Cardiac septum (tissue), 1 donor: ENCODE results near the gene SH3BP4. TPM values are rescaled to one million over a fixed set of nuclear protein-coding genes. Genes with fewer than 3 reads are reported as not detected.

ENCODE experiments used
- DNase-seq: peaks from one replicate; pipeline ENCODE4 v3.0.0-alpha.2; 2020; ENCODE audit warnings: low spot score
- intact Hi-C: fragments of 100-400 bp; cut with DNase I; formaldehyde crosslinking; loops from one replicate; pipeline ENCODE4 v1.14.0; 2022
- total RNA-seq: library from RNA; stranded (reverse); fragmentation: NEBNext Ultra II Directional; extraction: Animal tissue kit (Norgen Biotek cat#: 25700); gene quantifications from one replicate; pipeline ENCODE4 v1.2.1, GENCODE V29; 2021
- donor health status: DM: no; HTN: no; CAD: no.

The SH3BP4 gene
- total RNA-seq, 1 donor from 2014 or later, result 9.1 TPM

- intact Hi-C loops, result no loop called here
- DNase-seq, result no peak
Observed at GRCh38 chr2:234993541-234993981, 41.7 kb downstream of the SH3BP4 start.

DNA sequence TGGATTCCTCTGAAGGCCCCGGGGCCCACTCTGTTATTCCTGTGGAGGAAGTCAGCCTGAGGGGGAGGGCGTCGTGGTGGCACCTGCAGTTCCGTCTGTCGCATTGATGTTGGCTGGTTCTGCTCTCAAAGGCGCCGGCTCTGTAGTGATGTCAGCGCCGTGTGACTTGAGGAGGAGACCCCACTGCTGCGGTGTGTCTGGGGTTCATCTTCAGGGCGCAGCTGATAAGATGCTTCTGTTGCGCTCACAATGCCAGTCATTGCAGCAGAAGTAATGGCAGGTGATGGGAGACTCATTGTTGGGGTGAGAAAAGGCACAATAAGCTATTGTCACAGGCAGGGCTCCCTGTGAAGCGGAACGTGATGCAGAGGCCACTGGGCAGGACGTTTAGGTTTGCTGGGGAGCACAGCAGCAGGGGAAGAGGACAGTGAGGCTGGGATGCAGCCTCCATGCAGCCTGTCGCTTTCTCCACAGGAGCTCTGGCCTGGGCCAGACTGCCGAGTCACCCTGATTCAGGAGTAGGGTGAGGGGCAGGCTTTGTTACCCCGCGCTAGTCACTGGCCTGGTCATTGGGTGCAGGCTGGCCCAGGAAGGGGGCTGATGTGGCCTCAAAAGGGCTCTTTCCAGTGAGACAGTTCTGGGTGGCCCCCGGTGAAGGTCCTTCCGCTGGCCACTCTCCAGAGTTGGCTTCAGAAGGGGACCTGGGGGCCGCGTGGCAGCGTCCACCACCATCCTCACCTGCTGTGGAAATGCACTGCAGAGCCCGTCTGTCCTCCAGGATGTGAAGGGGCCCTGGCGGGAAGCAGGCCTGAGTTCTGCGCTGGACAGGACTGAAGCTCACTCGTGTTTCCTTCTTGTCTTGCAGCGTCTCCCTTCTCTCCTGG, 42.9 kb downstream of the SH3BP4 start:
- DNase-seq, result no peak
- intact Hi-C loops, result no loop called here

DNA sequence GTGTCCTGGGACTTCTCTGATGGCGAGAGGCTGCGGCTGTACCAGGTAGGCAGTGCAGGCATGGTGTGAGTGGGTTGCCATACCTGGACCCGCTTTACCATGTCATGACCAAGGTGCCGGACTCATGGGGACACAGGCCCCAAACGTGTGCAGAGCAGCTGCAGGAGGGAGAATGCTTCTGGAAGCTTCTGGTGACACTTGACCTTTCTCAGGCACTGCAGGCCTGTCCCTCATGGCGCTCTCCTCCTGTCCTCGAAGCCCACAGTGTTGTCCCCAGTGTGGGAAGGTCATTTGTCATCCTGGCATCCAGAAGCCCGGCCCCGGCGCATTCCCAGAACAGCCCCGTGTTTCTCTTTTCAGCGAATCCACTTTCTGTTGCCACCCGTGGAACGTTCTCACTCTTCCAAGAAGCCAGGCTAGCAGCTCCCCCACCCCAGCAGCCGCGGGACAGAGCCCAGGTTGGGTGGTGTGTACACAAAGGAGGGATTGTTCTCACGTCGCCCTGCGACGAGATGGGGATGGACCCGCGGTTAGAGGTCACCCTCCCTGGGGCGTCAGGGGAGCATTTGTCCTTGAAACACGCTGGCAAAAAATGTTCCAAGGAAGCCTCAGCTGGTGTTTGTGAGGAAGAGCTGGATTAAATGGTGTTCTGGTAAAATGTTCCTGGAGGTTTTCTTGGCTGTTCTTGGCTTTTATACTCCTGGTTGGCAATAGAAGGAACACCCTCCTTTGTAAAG, 43.7 kb downstream of the SH3BP4 start:
- intact Hi-C loops, result no loop called here
- DNase-seq, result no peak

DNA sequence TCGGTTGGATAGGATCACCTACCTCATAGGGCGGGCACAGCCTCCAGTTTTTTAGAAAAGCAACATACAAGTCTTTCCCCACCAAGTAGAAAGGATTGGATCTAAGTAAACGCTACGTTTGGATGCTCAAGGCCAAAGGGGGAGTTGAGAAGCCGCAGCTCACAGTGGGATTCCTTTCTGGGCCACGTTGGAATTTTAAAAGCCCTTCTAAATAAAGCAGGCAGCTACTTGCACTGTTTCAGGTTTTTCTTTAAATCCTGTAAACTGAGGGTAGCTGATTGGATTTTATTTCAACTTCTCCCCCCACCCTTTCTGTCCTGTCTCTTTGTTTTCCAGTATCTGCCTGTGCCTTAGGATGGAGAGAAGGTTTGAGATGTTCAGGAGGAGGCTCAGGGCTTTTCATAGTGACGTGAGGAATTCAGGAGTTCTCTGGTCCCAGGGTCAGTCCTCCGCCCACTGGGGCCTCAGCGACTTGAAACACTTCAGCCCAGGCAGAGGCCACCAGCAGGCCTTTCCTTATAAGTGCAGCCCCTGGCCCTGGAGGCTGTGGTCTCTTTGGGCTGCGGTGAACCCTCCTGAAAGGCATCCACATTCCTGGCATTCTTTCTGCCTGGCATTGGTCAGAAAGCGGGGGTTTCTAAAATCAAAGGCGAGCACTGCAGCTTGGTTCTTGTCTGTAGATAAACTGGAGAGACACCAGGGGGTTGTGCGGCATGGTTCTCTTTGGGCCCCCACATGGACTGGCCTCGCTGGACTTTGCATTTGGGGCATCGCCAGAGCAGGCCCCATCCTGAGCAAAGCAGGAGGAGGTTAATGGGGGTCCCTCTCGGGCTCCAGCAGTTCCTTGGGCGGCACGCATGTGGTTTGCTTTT, 44.5 kb downstream of the SH3BP4 start:
- intact Hi-C loops, result no loop called here

DNA sequence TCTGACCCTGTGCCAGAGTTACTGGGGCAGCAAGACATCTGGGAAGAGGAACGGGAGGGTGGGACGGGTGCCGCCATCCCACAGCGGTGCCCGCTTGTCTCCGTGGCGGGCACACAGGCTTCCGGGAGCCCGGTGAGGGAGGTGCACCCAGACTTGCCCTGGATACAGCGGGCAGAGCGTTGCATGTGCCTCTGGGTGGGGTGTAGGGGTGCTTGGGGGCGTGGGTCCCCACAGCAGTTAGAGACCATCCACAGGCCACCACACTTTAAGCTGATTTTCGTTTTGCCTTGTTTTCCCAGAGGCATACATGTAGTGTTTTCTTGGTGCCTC, 45.1 kb downstream of the SH3BP4 start:
- intact Hi-C loops, result no loop called here
- DNase-seq, result no peak

More for the DNA sequence above, 44.5 kb downstream of the SH3BP4 start:
- no peak for DNase-seq

DNA sequence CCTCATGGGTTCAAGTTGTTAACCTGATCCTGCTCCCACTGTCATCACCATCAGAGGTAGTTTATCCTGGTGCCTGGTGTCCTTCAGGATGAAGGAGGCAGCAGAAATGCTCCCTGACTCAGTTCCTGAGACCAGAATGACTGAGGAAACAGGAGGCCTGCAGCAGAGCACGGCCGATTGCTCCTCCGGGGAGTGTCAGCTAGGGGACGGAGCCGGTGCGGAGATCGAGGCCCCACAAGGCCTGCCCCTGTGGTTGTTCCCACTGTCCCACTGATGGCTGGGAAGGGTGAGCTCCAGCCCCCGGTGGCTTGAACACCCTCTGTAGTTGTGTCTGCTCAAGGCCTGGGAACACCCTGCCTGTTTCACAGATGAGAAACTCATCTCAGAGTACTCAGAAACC, 45.6 kb downstream of the SH3BP4 start:
- no peak for DNase-seq

DNA sequence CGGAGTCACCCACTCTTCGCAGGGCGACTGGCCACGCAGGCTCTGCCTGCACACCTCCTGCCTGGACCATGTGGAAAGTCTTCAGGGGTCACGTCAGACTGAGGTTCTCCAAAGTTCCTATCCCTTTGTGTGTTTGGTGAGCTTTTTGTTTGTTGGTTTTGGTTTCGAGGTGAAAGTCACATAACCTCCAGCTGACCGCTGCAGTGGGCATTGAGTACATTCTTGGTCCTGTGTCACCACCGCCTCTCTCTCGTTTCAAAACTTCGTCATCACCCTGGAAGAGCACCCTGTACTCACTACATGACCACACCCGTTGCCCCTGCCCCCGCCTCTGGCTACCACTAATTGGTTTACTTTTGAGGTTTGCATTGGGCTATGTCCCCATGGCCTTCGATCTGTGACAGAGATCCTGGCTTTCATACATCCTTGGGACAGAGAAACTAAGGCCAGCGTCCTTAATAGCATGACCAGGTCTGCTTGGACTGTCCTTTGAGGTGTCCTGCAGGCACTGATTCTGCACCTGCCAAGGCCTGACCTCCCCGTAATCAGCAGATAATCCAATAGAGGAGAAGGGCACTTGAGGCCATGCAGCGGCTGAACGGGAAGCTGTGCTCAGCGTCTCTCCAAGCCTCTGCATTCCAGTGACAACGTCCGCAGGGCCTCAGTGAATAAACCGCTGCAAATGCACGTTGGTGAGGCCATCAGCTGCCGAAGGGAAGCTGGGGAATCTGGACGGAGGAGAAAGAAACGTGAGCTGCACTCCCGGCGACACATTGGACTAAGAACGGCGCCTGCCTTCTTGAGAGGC, 46.8 kb downstream of the SH3BP4 start:
- DNase-seq, result no peak
- intact Hi-C loops, result no loop called here

More for the DNA sequence above, 45.6 kb downstream of the SH3BP4 start:
- intact Hi-C loops, result no loop called here

DNA sequence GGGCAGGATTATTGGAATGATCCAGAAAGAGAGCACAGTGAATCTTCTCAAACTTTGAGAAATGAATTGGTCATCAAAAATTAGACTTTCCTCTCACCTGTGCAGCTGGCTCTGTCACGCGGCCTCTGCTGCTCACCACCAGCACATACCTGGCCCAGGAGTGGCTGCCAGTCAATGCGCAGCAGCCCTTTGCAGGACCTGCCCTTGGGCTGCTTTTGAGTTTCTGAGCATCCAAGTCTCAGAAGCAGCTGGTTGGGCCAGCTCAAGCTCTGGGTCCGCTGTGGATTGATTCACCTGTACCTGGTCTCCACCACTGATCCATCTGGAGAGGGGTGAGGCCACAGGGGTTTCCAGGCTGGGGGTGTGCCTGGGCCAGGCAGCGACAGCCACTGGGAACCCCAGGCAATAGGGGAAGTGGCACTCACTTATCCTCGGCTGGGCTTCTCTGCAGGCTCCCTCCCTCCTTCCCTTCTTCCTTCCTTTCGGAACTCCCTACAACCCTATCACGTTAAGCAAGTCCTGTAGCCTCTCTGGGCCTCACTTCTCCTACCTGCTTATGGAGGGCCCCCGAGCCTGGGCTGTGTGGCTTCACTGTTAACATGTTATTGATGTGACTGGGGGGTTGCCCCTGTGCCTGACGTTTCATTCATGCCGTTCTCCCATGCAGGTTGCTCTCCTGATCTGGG, 48.1 kb downstream of the SH3BP4 start:
- no peak for DNase-seq
- intact Hi-C loops, result no loop called here

- intact Hi-C loops, result no loop called here
- DNase-seq, result no peak
Observed at GRCh38 chr2:235000426-235001236, 48.8 kb downstream of the SH3BP4 start.

DNA sequence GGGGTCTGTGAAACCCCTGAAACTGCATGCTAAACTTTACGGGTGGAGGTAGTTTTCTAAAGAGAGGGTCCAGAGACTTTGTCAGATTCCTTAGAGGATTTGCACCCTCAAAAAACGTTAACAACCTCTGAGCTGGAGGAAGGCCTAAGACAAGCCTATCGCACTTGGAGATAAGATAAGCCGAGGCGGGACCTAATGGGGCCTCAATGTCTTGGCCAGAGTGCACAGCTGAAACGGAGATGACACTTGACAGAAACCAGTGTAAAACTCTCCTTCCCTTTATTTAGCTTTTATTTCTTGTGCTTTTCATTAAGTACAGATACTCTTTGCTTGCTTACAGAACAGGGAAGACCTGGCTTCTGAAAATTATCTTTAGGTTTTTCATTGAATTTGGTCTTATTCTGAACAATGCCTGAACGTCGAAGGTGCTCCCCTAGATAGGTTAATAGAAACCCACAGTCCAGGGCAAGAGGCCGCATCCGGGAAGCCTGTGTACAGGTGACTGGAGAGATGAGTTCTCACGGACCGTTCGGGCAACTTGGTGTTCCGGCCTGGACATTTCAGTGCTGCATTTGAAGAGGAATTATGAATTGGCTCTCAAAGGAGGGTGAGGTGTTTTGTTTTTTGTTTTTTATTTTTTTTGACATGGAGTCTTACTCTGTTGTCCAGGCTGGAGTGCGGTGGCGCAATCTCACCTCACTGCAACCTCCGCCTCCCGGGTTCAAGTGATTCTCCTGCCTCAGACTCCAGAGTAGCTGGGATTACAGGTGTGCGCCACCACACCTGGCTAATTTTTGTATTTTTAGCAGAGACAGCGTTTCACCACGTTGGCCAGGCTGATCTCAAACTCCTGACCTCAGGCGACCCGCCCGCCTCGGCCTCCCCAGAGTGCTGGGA, 49.7 kb downstream of the SH3BP4 start:
- DNase-seq, result no peak

GRCh38 chr2:235002198-235003095, 50.6 kb downstream of the SH3BP4 start:
- intact Hi-C loops, result no loop called here

More for the DNA sequence above, 49.7 kb downstream of the SH3BP4 start:
- intact Hi-C loops, result no loop called here

GRCh38 chr2:235003096-235003775, 51.4 kb downstream of the SH3BP4 start:
- DNase-seq, result no peak
- intact Hi-C loops, result no loop called here

More at GRCh38 chr2:235002198-235003095, 50.6 kb downstream of the SH3BP4 start:
- no peak for DNase-seq

GRCh38 chr2:235004329-235004903, 52.6 kb downstream of the SH3BP4 start:
- no peak for DNase-seq
- intact Hi-C loops, result no loop called here

GRCh38 chr2:235005023-235005422, 53.2 kb downstream of the SH3BP4 start:
- no peak for DNase-seq
- intact Hi-C loops, result loop anchor here (5.0 kb wide), 1 partner anchor 102 kb away; no protein-coding TSS in a partner anchor
